Keratinocyte (primary cell): ENCODE results near the gene NR3C2. TPM values are rescaled to one million over a fixed set of nuclear protein-coding genes. Genes with fewer than 3 reads are reported as not detected.

Experiments
- DNase-seq: peaks from one replicate; pipeline ENCODE4 v3.0.0-alpha.2; 2011; ENCODE audit warnings: low read depth, missing footprints, low spot score
- FAIRE-seq: peaks from 2 replicates; lab custom pipeline; 2011; peaks lifted over from hg19 to GRCh38; lab: Jason Lieb, UNC
- H2AFZ ChIP-seq: 2 replicates; pipeline ENCODE4 v1.6.0; 2012; ENCODE audit warnings: low read length, control low read depth, inconsistent platforms; ENCODE audit not compliant: control insufficient read depth
- H3K27ac ChIP-seq: 2 replicates; pipeline ENCODE4 v1.5.1; 2011; ENCODE audit warnings: low read length; ENCODE audit not compliant: control insufficient read depth, insufficient read depth
- H3K27me3 ChIP-seq: 3 replicates; pipeline ENCODE4 v1.6.0; 2011; ENCODE audit warnings: low read length; ENCODE audit not compliant: control insufficient read depth, insufficient read depth; ENCODE audit errors: extremely low read depth
- H3K36me3 ChIP-seq, 2 experiments: 2 replicates in 1 of 2; 3 replicates in 1 of 2; pipeline ENCODE4 v1.5.1; 2011; ENCODE audit warnings: low read length in 2 of 2, mild to moderate bottlenecking in 1 of 2; ENCODE audit not compliant: control insufficient read depth in 2 of 2, insufficient read depth in 2 of 2; ENCODE audit errors: extremely low read depth in 1 of 2
- H3K4me1 ChIP-seq: 3 replicates; pipeline ENCODE4 v1.5.1; 2011; ENCODE audit warnings: low read length; ENCODE audit not compliant: control insufficient read depth, insufficient read depth; ENCODE audit errors: extremely low read depth
- H3K4me2 ChIP-seq: 3 replicates; pipeline ENCODE4 v1.6.0; 2011; ENCODE audit warnings: low read depth, low read length; ENCODE audit not compliant: control insufficient read depth, insufficient read depth; ENCODE audit errors: extremely low read depth
- H3K4me3 ChIP-seq, 3 experiments: fragments of 200-600 bp in 1 of 3; sonication (generic) in 1 of 3; 2 replicates in 2 of 3; 3 replicates in 1 of 3; pipeline ENCODE4 v1.5.1; 2011 to 2016; ENCODE audit warnings: low read length in 3 of 3, mild to moderate bottlenecking in 3 of 3, control low read depth in 2 of 3, inconsistent platforms in 1 of 3, low read depth in 1 of 3, mixed read lengths in 1 of 3, mixed run types in 1 of 3, moderate library complexity in 1 of 3; ENCODE audit not compliant: control insufficient read depth in 2 of 3, insufficient read depth in 2 of 3; ENCODE audit errors: extremely low read depth in 1 of 3
- H3K79me2 ChIP-seq: 2 replicates; pipeline ENCODE4 v1.6.0; 2012; ENCODE audit warnings: low read length; ENCODE audit not compliant: control insufficient read depth, insufficient read depth
- H3K9ac ChIP-seq: 3 replicates; pipeline ENCODE4 v1.6.0; 2011; ENCODE audit warnings: low read length; ENCODE audit not compliant: control insufficient read depth, insufficient read depth; ENCODE audit errors: extremely low read depth
- H3K9me1 ChIP-seq: 3 replicates; pipeline ENCODE4 v1.6.0; 2011; ENCODE audit warnings: low read length; ENCODE audit not compliant: control insufficient read depth, insufficient read depth; ENCODE audit errors: extremely low read depth
- H3K9me3 ChIP-seq: 2 replicates; pipeline ENCODE4 v1.5.1; 2012; ENCODE audit warnings: low read depth, low read length; ENCODE audit not compliant: control insufficient read depth
- H4K20me1 ChIP-seq: 3 replicates; pipeline ENCODE4 v1.6.0; 2011; ENCODE audit warnings: low read length; ENCODE audit not compliant: control insufficient read depth, insufficient read depth; ENCODE audit errors: extremely low read depth
- EZH2 ChIP-seq: IDR thresholded peaks from one replicate; pipeline ENCODE4 v1.6.1; 2012; ENCODE audit warnings: inconsistent platforms, mild to moderate bottlenecking, low read length, moderate library complexity
- dilution Hi-C: fragments of 300-500 bp; cut with MboI; formaldehyde crosslinking; loops from one replicate; pipeline ENCODE4 v1.7.0; 2020; ENCODE audit warnings: low sequenced_read_pairs; ENCODE audit not compliant: extremely low pct_ligation_motif_present
- polyA plus RNA-seq, 5 experiments: library from polyadenylated mRNA; depleted of rRNA in 3 of 5; stranded (reverse) in 3 of 5; stranded (forward) in 1 of 5; unstranded in 1 of 5; fragments of >200 nt; gene quantifications; 1 replicate in 1 of 5; 2 replicates in 3 of 5; 3 replicates in 1 of 5; pipeline versions ENCODE4 v1.2.1 to v1.2.3, GENCODE V29; 2011 to 2012; ENCODE audit warnings: missing spikeins in 2 of 5, low read depth in 1 of 5, low replicate concordance in 1 of 5
- TF ChIP-seq, protein P1 (sequence below), 3 experiments: IDR thresholded peaks in 1 of 3; conservative IDR thresholded peaks in 1 of 3; optimal IDR thresholded peaks in 1 of 3; 2 replicates in 2 of 3; 3 replicates in 1 of 3; pipeline versions ENCODE3 to v1.5.1; 2011; ENCODE audit warnings: low read length in 3 of 3, mild to moderate bottlenecking in 3 of 3, moderate library complexity in 2 of 3, control low read depth in 1 of 3, inconsistent platforms in 1 of 3; ENCODE audit not compliant: insufficient read depth in 2 of 3; ENCODE audit errors: extremely low read depth in 1 of 3

The NR3C2 gene
- polyA plus RNA-seq, 1 donor (not counting 4 experiments of a cell fraction or from before 2014, with no cell fraction given): 1.5 TPM

DNA sequence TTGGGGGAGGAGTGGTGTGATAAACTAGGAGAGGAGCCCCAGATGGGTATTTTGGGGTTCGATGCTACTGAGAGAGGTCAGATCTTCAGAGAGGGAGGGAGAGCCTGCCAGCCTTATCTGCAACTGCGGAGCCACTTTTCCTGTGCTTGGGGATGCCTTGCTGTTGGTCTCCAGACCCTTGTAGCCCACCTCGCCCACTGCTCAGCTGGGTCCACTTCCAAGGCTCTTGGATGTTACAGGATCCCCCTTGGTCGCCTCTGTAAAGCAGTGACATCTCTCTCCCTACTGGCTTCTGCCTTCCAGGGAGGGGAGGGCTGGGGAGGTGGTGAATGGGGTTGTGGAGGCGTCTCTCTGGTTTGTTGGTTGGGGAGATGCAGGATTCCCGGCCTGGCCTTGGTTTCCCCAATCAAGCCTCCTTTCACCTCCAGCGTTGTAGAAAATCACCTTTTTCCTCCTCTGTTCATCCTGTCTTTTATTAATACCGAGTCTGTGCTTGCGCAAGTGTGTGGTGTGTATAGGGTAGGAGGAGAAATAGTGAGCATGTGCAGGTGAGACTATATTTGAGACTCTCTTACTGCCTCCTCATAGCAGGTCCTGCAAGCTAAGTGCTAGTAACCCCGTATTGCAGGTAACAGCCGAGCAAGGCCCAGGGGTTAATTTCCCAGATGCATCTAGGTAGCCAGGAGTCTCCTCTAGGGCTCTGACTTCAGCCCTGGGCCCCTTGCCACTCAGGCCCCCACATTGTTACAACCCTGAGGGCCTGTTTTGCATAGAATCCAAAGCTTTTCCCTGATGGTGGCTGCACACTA, 372.9 kb downstream of the NR3C2 start:
- dilution Hi-C loops: no loop called here
- Histone ChIP-seq H3K36me3 (peaks cover 7 to 24% of the 10 kb centered on the region in 2 experiments), H3K9me3 (no peaks in the 10 kb centered on the region)

DNA sequence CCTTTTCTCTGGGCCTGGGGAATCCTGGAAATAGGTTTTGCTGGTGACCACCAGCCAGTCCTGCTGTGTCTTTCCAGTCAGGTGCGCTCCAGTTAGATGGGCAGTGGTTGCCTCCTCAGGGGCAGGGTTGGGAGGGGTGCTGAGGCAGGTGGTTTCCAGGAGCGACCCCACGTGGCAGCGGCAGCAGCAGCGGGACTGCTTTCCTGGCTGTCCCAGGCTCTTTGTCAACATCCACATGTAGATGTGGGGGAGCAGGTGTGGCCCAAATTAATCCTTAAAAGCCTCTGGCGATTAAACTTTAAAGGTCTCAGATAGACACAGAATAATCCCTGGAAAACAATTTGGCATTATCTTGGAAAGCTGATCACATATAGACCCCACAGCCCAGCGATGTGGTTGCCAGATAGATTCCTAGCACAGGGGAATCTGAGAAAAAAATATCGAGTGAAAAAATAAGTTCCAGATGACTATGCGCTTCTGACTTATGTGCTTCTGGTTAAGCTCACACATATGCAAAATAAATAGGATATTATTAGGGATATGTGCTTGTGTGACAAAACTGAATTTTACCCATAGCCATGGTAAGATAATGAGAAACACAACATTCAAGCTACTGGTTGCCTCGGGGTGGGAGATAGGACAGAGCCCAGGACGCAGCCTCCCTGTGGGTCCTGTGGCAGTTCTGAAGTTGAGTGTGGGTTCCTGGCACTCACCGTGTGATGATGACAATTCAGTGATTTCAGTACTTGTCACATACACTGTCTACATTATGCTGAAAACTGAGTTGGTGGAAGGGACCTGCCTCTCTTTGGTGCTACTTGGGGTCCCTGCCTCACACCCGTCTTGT, 373.9 kb downstream of the NR3C2 start:
- H3K9ac ChIP-seq: no peak overlapping the region
- no peaks in the 10 kb centered on the region for H3K27me3 ChIP-seq
- H3K4me1 ChIP-seq: no peaks in the 10 kb centered on the region
- peaks cover 9 to 22% of the 10 kb centered on the region in 2 experiments for H3K36me3 ChIP-seq
- no peak for DNase-seq
- no peak overlapping the region for H3K4me3 ChIP-seq
- H3K27ac ChIP-seq: no peak overlapping the region
- no peak overlapping the region for H3K4me2 ChIP-seq
- H2AFZ ChIP-seq: no peak overlapping the region
- H3K9me1 ChIP-seq: no peaks in the 10 kb centered on the region
- H3K79me2 ChIP-seq: no peaks in the 10 kb centered on the region
- FAIRE-seq: no peak
- dilution Hi-C loops: no loop called here
- H3K9me3 ChIP-seq: no peaks in the 10 kb centered on the region
- no peak for TF ChIP-seq EZH2
- TF ChIP-seq, protein P1, sequence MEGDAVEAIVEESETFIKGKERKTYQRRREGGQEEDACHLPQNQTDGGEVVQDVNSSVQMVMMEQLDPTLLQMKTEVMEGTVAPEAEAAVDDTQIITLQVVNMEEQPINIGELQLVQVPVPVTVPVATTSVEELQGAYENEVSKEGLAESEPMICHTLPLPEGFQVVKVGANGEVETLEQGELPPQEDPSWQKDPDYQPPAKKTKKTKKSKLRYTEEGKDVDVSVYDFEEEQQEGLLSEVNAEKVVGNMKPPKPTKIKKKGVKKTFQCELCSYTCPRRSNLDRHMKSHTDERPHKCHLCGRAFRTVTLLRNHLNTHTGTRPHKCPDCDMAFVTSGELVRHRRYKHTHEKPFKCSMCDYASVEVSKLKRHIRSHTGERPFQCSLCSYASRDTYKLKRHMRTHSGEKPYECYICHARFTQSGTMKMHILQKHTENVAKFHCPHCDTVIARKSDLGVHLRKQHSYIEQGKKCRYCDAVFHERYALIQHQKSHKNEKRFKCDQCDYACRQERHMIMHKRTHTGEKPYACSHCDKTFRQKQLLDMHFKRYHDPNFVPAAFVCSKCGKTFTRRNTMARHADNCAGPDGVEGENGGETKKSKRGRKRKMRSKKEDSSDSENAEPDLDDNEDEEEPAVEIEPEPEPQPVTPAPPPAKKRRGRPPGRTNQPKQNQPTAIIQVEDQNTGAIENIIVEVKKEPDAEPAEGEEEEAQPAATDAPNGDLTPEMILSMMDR (optimal IDR thresholded peaks at IDR 0.05 in 1 of 3, IDR thresholded peaks at IDR 0.05 in 1 of 3, conservative IDR thresholded peaks at IDR 0.05 in 1 of 3; ENCODE audit: extremely low read depth in 1 of 3, insufficient read depth in 2 of 3, low read length in 3 of 3): no peak
- peaks cover 3% of the 10 kb centered on the region for H4K20me1 ChIP-seq

More for the DNA sequence above, 372.9 kb downstream of the NR3C2 start:
- Histone ChIP-seq H3K9ac (no peak overlapping the region), H2AFZ (no peak overlapping the region), H3K4me3 (no peak overlapping the region), H3K27me3 (no peaks in the 10 kb centered on the region), H4K20me1 (peaks cover 3% of the 10 kb centered on the region), H3K79me2 (no peaks in the 10 kb centered on the region), H3K27ac (no peak overlapping the region), H3K9me1 (no peaks in the 10 kb centered on the region), H3K4me1 (no peaks in the 10 kb centered on the region), H3K4me2 (no peak overlapping the region)
- FAIRE-seq: no peak
- DNase-seq: no peak
- TF ChIP-seq EZH2: no peak
- TF ChIP-seq, protein P1 (optimal IDR thresholded peaks at IDR 0.05 in 1 of 3, IDR thresholded peaks at IDR 0.05 in 1 of 3, conservative IDR thresholded peaks at IDR 0.05 in 1 of 3; ENCODE audit: extremely low read depth in 1 of 3, insufficient read depth in 2 of 3, low read length in 3 of 3): no peak
